ENCODE data around the gene FALEC. TPM values are rescaled to one million over a fixed set of nuclear protein-coding genes. Genes with fewer than 3 reads are reported as not detected.

Gene FALEC
- total and polyA plus RNA-seq, 2 of the 8 experiments (the other 6 are each of a cell fraction or from before 2014, with no cell fraction given) = not detected

GRCh38 chr1:150529017-150529416 is 13.5 kb downstream of the FALEC start (continued):
- no peak for TF ChIP-seq CHD7 (IDR thresholded peaks at IDR 0.05; ENCODE audit: insufficient replicate concordance, low read length)
